ENCODE measurements around the gene SLC39A13. TPM values are rescaled to one million over a fixed set of nuclear protein-coding genes. Genes with fewer than 3 reads are reported as not detected.

Gene SLC39A13
- total RNA-seq, 1 experiment from 2014 or later, result 24.9 TPM

GRCh38 chr11:47418454-47419259 is 10.3 kb downstream of the SLC39A13 start:
- Histone ChIP-seq H3K27ac (ENCODE audit: low read length) (no peak overlapping the region), H3K4me2 (ENCODE audit: low read depth, low read length, poor library complexity, severe bottlenecking) (no peak overlapping the region), H3K4me1 (ENCODE audit: low read length) (no peaks in the 10 kb centered on the region), H3K9ac (ENCODE audit: low read length) (no peak overlapping the region), H2AFZ (ENCODE audit: low read length) (no peak overlapping the region), H4K20me1 (ENCODE audit: insufficient read depth, low read depth, low read length) (no peaks in the 10 kb centered on the region), H3K9me3 (ENCODE audit: low read length) (no peaks in the 10 kb centered on the region), H3K27me3 (ENCODE audit: low read length) (no peaks in the 10 kb centered on the region), H3K4me3 (ENCODE audit: low read length) (no peak overlapping the region), H3K79me2 (ENCODE audit: low read length) (no peaks in the 10 kb centered on the region), H3K9me2 (replicated peaks; ENCODE audit: insufficient read depth, low read length) (no peaks in the 10 kb centered on the region), H3K36me3 (ENCODE audit: insufficient read depth, low read length) (peaks cover 18% of the 10 kb centered on the region)
- no peak for DNase-seq

- H3K9ac ChIP-seq (ENCODE audit: low read length), result peak overlapping the region; percentile 92
- H3K27ac ChIP-seq (ENCODE audit: low read length), result peak overlapping the region; percentile 66
- peak; percentile 64 for DNase-seq
- H3K36me3 ChIP-seq (ENCODE audit: insufficient read depth, low read length), result peaks cover 19% of the 10 kb centered on the region
- no peaks in the 10 kb centered on the region for H3K9me3 ChIP-seq (ENCODE audit: low read length)
- H3K4me3 ChIP-seq (ENCODE audit: low read length), result peak overlapping the region; percentile 92
- H3K9me2 ChIP-seq (replicated peaks; ENCODE audit: insufficient read depth, low read length), result no peaks in the 10 kb centered on the region
- no peaks in the 10 kb centered on the region for H3K27me3 ChIP-seq (ENCODE audit: low read length)
- H3K4me1 ChIP-seq (ENCODE audit: low read length), result peaks cover 19% of the 10 kb centered on the region
- H4K20me1 ChIP-seq (ENCODE audit: insufficient read depth, low read depth, low read length), result no peaks in the 10 kb centered on the region
- H3K4me2 ChIP-seq (ENCODE audit: low read depth, low read length, poor library complexity, severe bottlenecking), result peak overlapping the region; percentile 97
- H3K79me2 ChIP-seq (ENCODE audit: low read length), result peaks cover 25% of the 10 kb centered on the region
- no peak overlapping the region for H2AFZ ChIP-seq (ENCODE audit: low read length)
Measured at GRCh38 chr11:47425611-47426010, 17.2 kb downstream of the SLC39A13 start.

- no peaks in the 10 kb centered on the region for H3K27me3 ChIP-seq (ENCODE audit: low read length)
- peaks cover 19% of the 10 kb centered on the region for H3K4me1 ChIP-seq (ENCODE audit: low read length)
- H3K79me2 ChIP-seq (ENCODE audit: low read length), result peaks cover 25% of the 10 kb centered on the region
Measured at GRCh38 chr11:47426062-47426956, 17.9 kb downstream of the SLC39A13 start, which contains the start of gene PSMC3. Gene PSMC3, minus strand, starts transcription at chr11:47426439. Its CDS starts 160 bp downstream, at chr11:47426279.

GRCh38 chr11:47430524-47430923 is 22.1 kb downstream of the SLC39A13 start:
- Histone ChIP-seq H3K9ac (ENCODE audit: low read length) (no peak overlapping the region), H3K4me1 (ENCODE audit: low read length) (peaks cover 9% of the 10 kb centered on the region), H4K20me1 (ENCODE audit: insufficient read depth, low read depth, low read length) (no peaks in the 10 kb centered on the region), H3K9me2 (replicated peaks; ENCODE audit: insufficient read depth, low read length) (no peaks in the 10 kb centered on the region), H3K27me3 (ENCODE audit: low read length) (no peaks in the 10 kb centered on the region), H3K27ac (ENCODE audit: low read length) (no peak overlapping the region), H3K79me2 (ENCODE audit: low read length) (peaks cover 6% of the 10 kb centered on the region), H2AFZ (ENCODE audit: low read length) (no peak overlapping the region), H3K4me3 (ENCODE audit: low read length) (no peak overlapping the region), H3K36me3 (ENCODE audit: insufficient read depth, low read length) (no peaks in the 10 kb centered on the region), H3K4me2 (ENCODE audit: low read depth, low read length, poor library complexity, severe bottlenecking) (no peak overlapping the region), H3K9me3 (ENCODE audit: low read length) (no peaks in the 10 kb centered on the region)
- no peak for DNase-seq

More at GRCh38 chr11:47426062-47426956, 17.9 kb downstream of the SLC39A13 start, which contains the start of gene PSMC3:
- DNase-seq, result peak; percentile 99
- Histone ChIP-seq H3K9me3 (ENCODE audit: low read length) (no peaks in the 10 kb centered on the region), H3K27ac (ENCODE audit: low read length) (peak within 1 kb of the TSS; percentile 66), H3K9ac (ENCODE audit: low read length) (peak within 1 kb of the TSS; percentile 92), H3K4me3 (ENCODE audit: low read length) (peak within 1 kb of the TSS; percentile 92), H2AFZ (ENCODE audit: low read length) (peak within 1 kb of the TSS; percentile 99), H3K9me2 (replicated peaks; ENCODE audit: insufficient read depth, low read length) (no peaks in the 10 kb centered on the region), H3K4me2 (ENCODE audit: low read depth, low read length, poor library complexity, severe bottlenecking) (peak within 1 kb of the TSS; percentile 97), H4K20me1 (ENCODE audit: insufficient read depth, low read depth, low read length) (no peaks in the 10 kb centered on the region), H3K36me3 (ENCODE audit: insufficient read depth, low read length) (peaks cover 17% of the 10 kb centered on the region)

- H3K4me1 ChIP-seq (ENCODE audit: low read length), result peaks cover 9% of the 10 kb centered on the region
- no peak overlapping the region for H3K4me2 ChIP-seq (ENCODE audit: low read depth, low read length, poor library complexity, severe bottlenecking)
- H3K36me3 ChIP-seq (ENCODE audit: insufficient read depth, low read length), result no peaks in the 10 kb centered on the region
- no peaks in the 10 kb centered on the region for H3K9me3 ChIP-seq (ENCODE audit: low read length)
- H3K27ac ChIP-seq (ENCODE audit: low read length), result no peak overlapping the region
- H2AFZ ChIP-seq (ENCODE audit: low read length), result no peak overlapping the region
- no peaks in the 10 kb centered on the region for H3K79me2 ChIP-seq (ENCODE audit: low read length)
- H3K27me3 ChIP-seq (ENCODE audit: low read length), result no peaks in the 10 kb centered on the region
- H3K9me2 ChIP-seq (replicated peaks; ENCODE audit: insufficient read depth, low read length), result no peaks in the 10 kb centered on the region
- no peak overlapping the region for H3K9ac ChIP-seq (ENCODE audit: low read length)
- no peaks in the 10 kb centered on the region for H4K20me1 ChIP-seq (ENCODE audit: insufficient read depth, low read depth, low read length)
- no peak overlapping the region for H3K4me3 ChIP-seq (ENCODE audit: low read length)
- no peak for DNase-seq
Measured at GRCh38 chr11:47431356-47432083, 23.1 kb downstream of the SLC39A13 start.

- Histone ChIP-seq H3K36me3 (ENCODE audit: insufficient read depth, low read length) (no peaks in the 10 kb centered on the region), H3K4me3 (ENCODE audit: low read length) (no peak overlapping the region), H3K9me2 (replicated peaks; ENCODE audit: insufficient read depth, low read length) (no peaks in the 10 kb centered on the region), H3K9ac (ENCODE audit: low read length) (no peak overlapping the region), H3K9me3 (ENCODE audit: low read length) (no peaks in the 10 kb centered on the region), H3K4me1 (ENCODE audit: low read length) (no peaks in the 10 kb centered on the region), H3K27ac (ENCODE audit: low read length) (no peak overlapping the region), H3K27me3 (ENCODE audit: low read length) (no peaks in the 10 kb centered on the region), H3K79me2 (ENCODE audit: low read length) (no peaks in the 10 kb centered on the region), H4K20me1 (ENCODE audit: insufficient read depth, low read depth, low read length) (no peaks in the 10 kb centered on the region), H3K4me2 (ENCODE audit: low read depth, low read length, poor library complexity, severe bottlenecking) (no peak overlapping the region), H2AFZ (ENCODE audit: low read length) (no peak overlapping the region)
- no peak for DNase-seq
Measured at GRCh38 chr11:47433157-47433556, 24.8 kb downstream of the SLC39A13 start.

GRCh38 chr11:47434011-47434786 is 25.8 kb downstream of the SLC39A13 start:
- H3K4me2 ChIP-seq (ENCODE audit: low read depth, low read length, poor library complexity, severe bottlenecking), result no peak overlapping the region
- no peaks in the 10 kb centered on the region for H3K27me3 ChIP-seq (ENCODE audit: low read length)
- no peaks in the 10 kb centered on the region for H3K79me2 ChIP-seq (ENCODE audit: low read length)
- no peak overlapping the region for H3K9ac ChIP-seq (ENCODE audit: low read length)
- H3K4me3 ChIP-seq (ENCODE audit: low read length), result no peak overlapping the region
- no peaks in the 10 kb centered on the region for H3K36me3 ChIP-seq (ENCODE audit: insufficient read depth, low read length)
- H3K9me3 ChIP-seq (ENCODE audit: low read length), result no peaks in the 10 kb centered on the region
- H2AFZ ChIP-seq (ENCODE audit: low read length), result no peak overlapping the region
- H3K9me2 ChIP-seq (replicated peaks; ENCODE audit: insufficient read depth, low read length), result no peaks in the 10 kb centered on the region
- no peak for DNase-seq
- H4K20me1 ChIP-seq (ENCODE audit: insufficient read depth, low read depth, low read length), result no peaks in the 10 kb centered on the region
- H3K27ac ChIP-seq (ENCODE audit: low read length), result no peak overlapping the region
- H3K4me1 ChIP-seq (ENCODE audit: low read length), result no peaks in the 10 kb centered on the region

Measured in Karpas-422 (cell line).